ENCODE measurements around the gene FGF1. TPM values are rescaled to one million over a fixed set of nuclear protein-coding genes. Genes with fewer than 3 reads are reported as not detected.

FGF1 gene
- total RNA-seq, 1 donor from 2014 or later: not detected

DNA sequence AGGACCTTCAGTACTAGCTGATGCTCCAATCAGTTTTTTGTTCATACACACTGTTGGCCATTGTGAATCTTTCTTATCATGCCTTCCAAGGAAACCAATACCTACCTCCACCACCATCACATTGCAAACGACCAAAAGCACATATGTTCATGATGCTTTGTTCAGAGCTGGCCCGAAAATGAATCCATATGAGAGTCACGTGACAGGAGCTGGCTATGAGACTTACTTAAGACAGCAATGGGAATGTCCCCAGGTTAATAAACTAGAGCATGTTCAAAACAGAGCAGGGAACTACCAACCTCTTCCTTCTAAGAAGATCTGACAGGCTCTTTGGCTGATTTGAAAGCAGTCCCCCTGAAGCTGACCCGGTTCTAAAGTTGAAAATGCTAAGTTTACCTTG is 93.5 kb downstream of the FGF1 start:
- Mint-ChIP-seq H3K27me3 (no peaks in the 10 kb centered on the region), H3K36me3 (ENCODE audit: insufficient read depth) (no peaks in the 10 kb centered on the region), H3K4me1 (ENCODE audit: low read depth) (no peaks in the 10 kb centered on the region), H3K27ac (no peak overlapping the region), H3K4me3 (ENCODE audit: low read depth) (no peak overlapping the region), H3K9me3 (ENCODE audit: low read depth) (no peaks in the 10 kb centered on the region)
- TF ChIP-seq CTCF (IDR thresholded peaks at IDR 0.05; ENCODE audit: unreplicated experiment): no peak
- DNase-seq (ENCODE audit: low spot score, unreplicated experiment): no peak

- no peak for TF ChIP-seq CTCF (IDR thresholded peaks at IDR 0.05; ENCODE audit: unreplicated experiment)
- no peak for DNase-seq (ENCODE audit: low spot score, unreplicated experiment)
Observed at GRCh38 chr5:142590451-142591231, 95.2 kb downstream of the FGF1 start.

DNA sequence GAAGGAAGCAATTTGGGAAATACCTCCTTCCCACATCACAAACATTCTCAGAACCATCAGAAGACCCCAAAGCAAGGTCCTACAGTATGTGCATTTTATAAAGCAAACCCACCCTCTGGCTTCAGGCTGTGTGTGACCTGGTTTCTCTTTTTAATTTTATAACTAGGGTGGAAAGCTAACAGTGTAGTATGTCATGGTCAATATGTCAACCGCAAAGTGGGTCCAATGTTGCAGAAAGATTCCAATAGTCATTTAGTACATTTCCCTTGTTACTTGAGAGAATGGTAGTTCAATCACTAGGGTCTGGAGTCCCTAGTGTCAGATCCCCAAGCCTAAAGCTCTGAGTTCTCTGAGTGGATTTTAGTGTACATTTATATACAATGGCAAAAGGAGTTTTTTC is 96.2 kb downstream of the FGF1 start:
- Mint-ChIP-seq H3K36me3 (ENCODE audit: insufficient read depth) (no peaks in the 10 kb centered on the region), H3K27ac (no peak overlapping the region), H3K27me3 (no peaks in the 10 kb centered on the region), H3K4me1 (ENCODE audit: low read depth) (no peaks in the 10 kb centered on the region), H3K9me3 (ENCODE audit: low read depth) (no peaks in the 10 kb centered on the region), H3K4me3 (ENCODE audit: low read depth) (no peak overlapping the region)
- TF ChIP-seq CTCF (IDR thresholded peaks at IDR 0.05; ENCODE audit: unreplicated experiment): no peak
- DNase-seq (ENCODE audit: low spot score, unreplicated experiment): no peak

More at GRCh38 chr5:142590451-142591231, 95.2 kb downstream of the FGF1 start:
- Mint-ChIP-seq H3K4me1 (ENCODE audit: low read depth) (no peaks in the 10 kb centered on the region), H3K4me3 (ENCODE audit: low read depth) (no peak overlapping the region), H3K9me3 (ENCODE audit: low read depth) (no peaks in the 10 kb centered on the region), H3K27me3 (no peaks in the 10 kb centered on the region), H3K36me3 (ENCODE audit: insufficient read depth) (no peaks in the 10 kb centered on the region), H3K27ac (no peak overlapping the region)

GRCh38 chr5:142587354-142587965 is 98.4 kb downstream of the FGF1 start:
- no peak for DNase-seq (ENCODE audit: low spot score, unreplicated experiment)

DNA sequence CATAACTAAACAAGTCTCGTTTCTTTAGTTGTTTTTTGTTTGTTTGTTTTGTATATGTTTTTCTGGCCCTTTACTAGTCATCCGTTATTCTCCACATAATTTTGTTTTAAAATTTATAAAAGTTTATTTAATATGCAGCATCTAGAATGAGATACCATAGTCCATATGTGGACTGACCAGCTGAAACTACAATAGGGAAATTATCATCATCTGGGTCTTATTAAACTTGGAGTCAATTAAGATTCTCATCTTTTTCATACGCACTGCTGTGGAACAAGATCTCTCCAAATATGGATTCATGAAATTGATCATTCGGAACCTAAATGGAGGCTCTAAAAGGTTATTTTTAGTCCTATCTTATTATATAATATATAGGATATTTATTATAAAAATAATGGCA is 99.3 kb downstream of the FGF1 start:
- Mint-ChIP-seq H3K4me1 (ENCODE audit: low read depth) (no peaks in the 10 kb centered on the region), H3K4me3 (ENCODE audit: low read depth) (no peak overlapping the region), H3K36me3 (ENCODE audit: insufficient read depth) (no peaks in the 10 kb centered on the region), H3K27ac (no peak overlapping the region), H3K9me3 (ENCODE audit: low read depth) (no peaks in the 10 kb centered on the region), H3K27me3 (no peaks in the 10 kb centered on the region)
- DNase-seq (ENCODE audit: low spot score, unreplicated experiment): no peak
- TF ChIP-seq CTCF (IDR thresholded peaks at IDR 0.05; ENCODE audit: unreplicated experiment): no peak

More at GRCh38 chr5:142587354-142587965, 98.4 kb downstream of the FGF1 start:
- Mint-ChIP-seq H3K9me3 (ENCODE audit: low read depth) (no peaks in the 10 kb centered on the region), H3K4me3 (ENCODE audit: low read depth) (no peak overlapping the region), H3K36me3 (ENCODE audit: insufficient read depth) (no peaks in the 10 kb centered on the region), H3K4me1 (ENCODE audit: low read depth) (no peaks in the 10 kb centered on the region), H3K27me3 (no peaks in the 10 kb centered on the region), H3K27ac (no peak overlapping the region)
- TF ChIP-seq CTCF (IDR thresholded peaks at IDR 0.05; ENCODE audit: unreplicated experiment): peak; percentile 59

Data from progenitor cell of endocrine pancreas (in vitro differentiated cells).